Mammary epithelial cell (primary cell): ENCODE measurements around the gene COQ5.

Experiments
- EZH2 ChIP-seq: IDR thresholded peaks from 2 replicates; pipeline ENCODE4 v1.6.1; 2012; ENCODE audit warnings: low read length, inconsistent platforms, borderline replicate concordance
- TF ChIP-seq, protein P1 (sequence below), 2 donors: IDR thresholded peaks in 1 of 2; conservative IDR thresholded peaks in 1 of 2; 2 replicates each; pipeline ENCODE4 v1.5.1; 2011 to 2012; ENCODE audit warnings: inconsistent platforms in 2 of 2, low read length in 2 of 2, mild to moderate bottlenecking in 2 of 2, control low read depth in 1 of 2, low read depth in 1 of 2; ENCODE audit not compliant: insufficient read depth in 1 of 2; ENCODE audit errors: extremely low read depth in 1 of 2

DNA sequence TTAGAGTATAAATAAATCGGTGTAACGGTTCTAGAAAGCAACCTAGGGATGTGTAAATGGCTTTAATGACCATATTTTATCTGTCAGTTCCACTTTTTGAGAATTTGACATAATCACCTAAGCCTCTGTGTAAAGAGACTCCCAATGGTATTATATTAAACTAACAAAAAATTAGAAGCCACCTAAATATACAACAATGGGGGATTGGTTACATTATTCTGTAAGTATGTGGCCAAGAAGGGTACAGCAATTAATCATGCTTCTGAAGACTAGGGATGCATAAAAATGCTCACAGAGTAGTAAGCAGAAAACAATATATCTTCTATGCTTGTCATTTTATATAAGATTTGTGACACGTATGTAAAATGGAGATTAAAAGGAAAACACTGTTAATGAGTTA, 15.7 kb upstream of the COQ5 start:
- TF ChIP-seq, protein P1, sequence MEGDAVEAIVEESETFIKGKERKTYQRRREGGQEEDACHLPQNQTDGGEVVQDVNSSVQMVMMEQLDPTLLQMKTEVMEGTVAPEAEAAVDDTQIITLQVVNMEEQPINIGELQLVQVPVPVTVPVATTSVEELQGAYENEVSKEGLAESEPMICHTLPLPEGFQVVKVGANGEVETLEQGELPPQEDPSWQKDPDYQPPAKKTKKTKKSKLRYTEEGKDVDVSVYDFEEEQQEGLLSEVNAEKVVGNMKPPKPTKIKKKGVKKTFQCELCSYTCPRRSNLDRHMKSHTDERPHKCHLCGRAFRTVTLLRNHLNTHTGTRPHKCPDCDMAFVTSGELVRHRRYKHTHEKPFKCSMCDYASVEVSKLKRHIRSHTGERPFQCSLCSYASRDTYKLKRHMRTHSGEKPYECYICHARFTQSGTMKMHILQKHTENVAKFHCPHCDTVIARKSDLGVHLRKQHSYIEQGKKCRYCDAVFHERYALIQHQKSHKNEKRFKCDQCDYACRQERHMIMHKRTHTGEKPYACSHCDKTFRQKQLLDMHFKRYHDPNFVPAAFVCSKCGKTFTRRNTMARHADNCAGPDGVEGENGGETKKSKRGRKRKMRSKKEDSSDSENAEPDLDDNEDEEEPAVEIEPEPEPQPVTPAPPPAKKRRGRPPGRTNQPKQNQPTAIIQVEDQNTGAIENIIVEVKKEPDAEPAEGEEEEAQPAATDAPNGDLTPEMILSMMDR (conservative IDR thresholded peaks at IDR 0.05 in 1 of 2, IDR thresholded peaks at IDR 0.05 in 1 of 2; ENCODE audit: extremely low read depth in 1 of 2, insufficient read depth in 1 of 2, low read depth in 1 of 2, low read length in 2 of 2), result no peak
- TF ChIP-seq EZH2, result no peak
